ENCODE results near the gene FN1.

FN1 gene

GRCh38 chr2:215396595-215397313 is 39.1 kb downstream of the FN1 start:
- H3K4me1 ChIP-seq (ENCODE audit: control insufficient read depth in 1 of 2, insufficient read depth in 2 of 2, low read length in 2 of 2) = no peaks in the 10 kb centered on the region
- no peak overlapping the region for H3K4me3 ChIP-seq (ENCODE audit: low read depth in 1 of 2, low read length in 2 of 2)
- peaks cover 0 to 2% of the 10 kb centered on the region in 2 donors for H3K36me3 ChIP-seq (ENCODE audit: control insufficient read depth in 1 of 2, insufficient read depth in 2 of 2, low read length in 2 of 2)
- no peaks in the 10 kb centered on the region for H3K27me3 ChIP-seq (ENCODE audit: control insufficient read depth in 1 of 2, insufficient read depth in 2 of 2, low read length in 2 of 2)
- H3K9me3 ChIP-seq (ENCODE audit: control insufficient read depth in 1 of 2, low read length in 2 of 2) = no peaks in the 10 kb centered on the region
- H3K27ac ChIP-seq (ENCODE audit: low read depth, low read length) = no peak overlapping the region
- H3K9ac ChIP-seq (ENCODE audit: low read depth in 1 of 2, low read length in 2 of 2) = no peak overlapping the region

DNA sequence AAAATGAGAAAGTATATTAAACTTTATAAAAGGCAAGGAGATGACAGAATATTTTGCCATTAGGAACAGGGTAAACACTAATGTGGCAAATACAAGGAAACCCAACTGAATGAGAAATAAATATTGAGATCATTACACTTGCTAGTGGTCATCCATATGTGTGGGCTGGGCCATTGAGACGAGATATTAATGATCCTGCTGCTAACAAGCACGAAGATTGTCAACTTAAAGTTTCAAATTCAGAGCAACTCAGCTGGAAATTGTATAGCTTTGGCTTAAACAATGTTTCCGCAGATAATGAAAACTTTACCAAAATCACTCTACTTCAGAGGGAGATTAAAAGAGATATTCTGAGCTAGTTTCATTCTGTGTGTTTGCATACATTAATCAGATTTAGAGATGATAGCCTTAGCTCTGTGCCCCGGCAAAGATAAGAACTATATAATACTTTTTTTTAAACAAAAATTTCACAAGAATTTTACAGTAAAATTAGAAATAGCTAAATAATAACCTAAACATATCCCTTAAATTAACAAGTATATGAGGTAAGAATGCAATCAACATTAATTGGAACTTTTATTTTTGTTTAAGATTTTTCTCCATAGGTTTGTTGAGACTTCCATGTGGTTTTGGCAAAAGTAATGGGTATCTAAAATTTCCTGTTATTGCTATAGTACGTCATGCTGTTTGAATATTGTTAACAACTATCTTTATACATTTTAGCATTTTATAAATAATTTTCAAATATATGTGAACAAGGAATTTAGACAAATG is 40.0 kb downstream of the FN1 start:
- no peak overlapping the region for H3K27ac ChIP-seq (ENCODE audit: low read depth, low read length)
- H3K9me3 ChIP-seq (ENCODE audit: control insufficient read depth in 1 of 2, low read length in 2 of 2) = no peaks in the 10 kb centered on the region
- no peaks in the 10 kb centered on the region for H3K27me3 ChIP-seq (ENCODE audit: control insufficient read depth in 1 of 2, insufficient read depth in 2 of 2, low read length in 2 of 2)
- no peak overlapping the region for H3K9ac ChIP-seq (ENCODE audit: low read depth in 1 of 2, low read length in 2 of 2)
- no peaks in the 10 kb centered on the region for H3K4me1 ChIP-seq (ENCODE audit: control insufficient read depth in 1 of 2, insufficient read depth in 2 of 2, low read length in 2 of 2)
- H3K4me3 ChIP-seq (ENCODE audit: low read depth in 1 of 2, low read length in 2 of 2) = no peak overlapping the region
- H3K36me3 ChIP-seq (ENCODE audit: control insufficient read depth in 1 of 2, insufficient read depth in 2 of 2, low read length in 2 of 2) = peaks cover 0 to 2% of the 10 kb centered on the region in 2 donors

DNA sequence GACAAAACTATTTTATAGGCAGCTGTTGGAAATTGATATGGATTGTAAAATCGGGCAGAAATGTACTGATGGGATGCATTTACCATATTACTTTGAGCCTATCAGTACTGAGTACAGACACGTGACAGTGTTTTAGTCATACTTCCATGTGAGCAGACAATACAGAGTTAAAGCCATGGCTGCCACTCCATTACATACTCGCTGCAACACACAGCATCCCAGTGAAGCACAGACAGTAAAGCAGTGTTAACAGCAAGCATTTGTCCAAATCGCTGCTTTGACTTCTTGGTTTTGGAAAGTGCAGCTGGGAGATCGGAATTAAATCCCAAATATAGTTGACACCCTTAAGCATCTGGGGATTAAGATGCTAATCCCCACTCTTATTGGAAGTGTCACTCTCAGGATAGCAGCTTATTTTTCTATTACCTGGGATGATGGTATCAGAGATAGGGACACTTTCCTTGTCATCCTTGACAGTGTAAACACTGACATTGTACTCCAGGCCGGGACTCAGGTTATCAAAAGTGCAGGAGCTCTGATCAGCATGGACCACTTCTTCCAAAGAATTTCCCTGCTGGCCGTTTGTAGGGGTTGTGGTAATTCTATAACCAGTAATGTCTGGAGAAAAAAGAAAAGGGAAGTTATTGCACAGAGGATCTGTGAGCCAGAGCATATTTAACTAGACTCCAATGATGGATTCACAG is 41.6 kb downstream of the FN1 start:
- Histone ChIP-seq H3K9me3 (ENCODE audit: control insufficient read depth in 1 of 2, low read length in 2 of 2) (no peaks in the 10 kb centered on the region), H3K4me3 (ENCODE audit: low read depth in 1 of 2, low read length in 2 of 2) (no peak overlapping the region), H3K36me3 (ENCODE audit: control insufficient read depth in 1 of 2, insufficient read depth in 2 of 2, low read length in 2 of 2) (peaks cover 0 to 2% of the 10 kb centered on the region in 2 donors), H3K9ac (ENCODE audit: low read depth in 1 of 2, low read length in 2 of 2) (no peak overlapping the region), H3K27me3 (ENCODE audit: control insufficient read depth in 1 of 2, insufficient read depth in 2 of 2, low read length in 2 of 2) (no peaks in the 10 kb centered on the region), H3K27ac (ENCODE audit: low read depth, low read length) (no peak overlapping the region), H3K4me1 (ENCODE audit: control insufficient read depth in 1 of 2, insufficient read depth in 2 of 2, low read length in 2 of 2) (no peaks in the 10 kb centered on the region)

- Histone ChIP-seq H3K36me3 (ENCODE audit: control insufficient read depth in 1 of 2, insufficient read depth in 2 of 2, low read length in 2 of 2) (peaks cover 0 to 2% of the 10 kb centered on the region in 2 donors), H3K9ac (ENCODE audit: low read depth in 1 of 2, low read length in 2 of 2) (no peak overlapping the region), H3K27me3 (ENCODE audit: control insufficient read depth in 1 of 2, insufficient read depth in 2 of 2, low read length in 2 of 2) (no peaks in the 10 kb centered on the region), H3K4me1 (ENCODE audit: control insufficient read depth in 1 of 2, insufficient read depth in 2 of 2, low read length in 2 of 2) (no peaks in the 10 kb centered on the region), H3K4me3 (ENCODE audit: low read depth in 1 of 2, low read length in 2 of 2) (no peak overlapping the region), H3K27ac (ENCODE audit: low read depth, low read length) (no peak overlapping the region), H3K9me3 (ENCODE audit: control insufficient read depth in 1 of 2, low read length in 2 of 2) (no peaks in the 10 kb centered on the region)
Observed at GRCh38 chr2:215392687-215393270, 43.1 kb downstream of the FN1 start.

DNA sequence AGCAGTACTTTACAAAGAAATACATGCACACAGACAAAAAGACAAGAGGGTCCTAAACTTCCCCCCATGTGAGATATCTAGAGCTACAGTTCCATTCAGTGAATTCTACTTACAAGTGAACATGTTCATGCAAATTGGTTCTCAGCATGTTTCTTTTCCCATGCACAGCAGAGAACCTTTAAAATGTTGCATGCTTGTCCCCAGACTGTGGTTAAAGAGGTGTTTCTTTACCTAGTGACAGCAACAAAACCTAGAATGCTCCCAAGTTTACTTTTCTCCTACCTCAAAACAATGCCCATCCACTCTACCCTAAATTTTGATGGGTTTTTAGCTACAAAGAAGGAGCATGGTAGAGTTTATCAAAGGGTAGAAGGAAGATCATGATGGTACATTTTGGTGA is 43.7 kb downstream of the FN1 start:
- no peaks in the 10 kb centered on the region for H3K9me3 ChIP-seq (ENCODE audit: control insufficient read depth in 1 of 2, low read length in 2 of 2)
- no peak overlapping the region for H3K4me3 ChIP-seq (ENCODE audit: low read depth in 1 of 2, low read length in 2 of 2)
- H3K36me3 ChIP-seq (ENCODE audit: control insufficient read depth in 1 of 2, insufficient read depth in 2 of 2, low read length in 2 of 2) = peaks cover 0 to 2% of the 10 kb centered on the region in 2 donors
- no peaks in the 10 kb centered on the region for H3K27me3 ChIP-seq (ENCODE audit: control insufficient read depth in 1 of 2, insufficient read depth in 2 of 2, low read length in 2 of 2)
- H3K9ac ChIP-seq (ENCODE audit: low read depth in 1 of 2, low read length in 2 of 2) = no peak overlapping the region
- H3K4me1 ChIP-seq (ENCODE audit: control insufficient read depth in 1 of 2, insufficient read depth in 2 of 2, low read length in 2 of 2) = no peaks in the 10 kb centered on the region
- no peak overlapping the region for H3K27ac ChIP-seq (ENCODE audit: low read depth, low read length)

DNA sequence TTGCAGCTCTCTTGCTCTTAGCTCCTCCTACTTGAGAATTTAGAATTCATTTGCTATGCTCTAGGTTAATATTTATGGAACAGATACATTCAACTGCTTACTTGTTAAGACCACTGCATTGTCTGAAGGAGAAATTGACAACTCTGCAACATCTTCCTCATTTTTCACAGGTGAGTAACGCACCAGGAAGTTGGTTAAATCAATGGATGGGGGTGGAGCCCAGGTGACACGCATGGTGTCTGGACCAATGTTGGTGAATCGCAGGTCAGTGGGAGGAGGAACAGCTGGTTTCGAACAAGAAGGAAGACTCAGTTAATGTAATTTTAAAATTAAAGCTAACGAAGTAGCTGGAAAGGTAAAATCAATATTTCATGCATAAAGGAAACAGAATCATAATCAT is 44.3 kb downstream of the FN1 start:
- Histone ChIP-seq H3K9me3 (ENCODE audit: control insufficient read depth in 1 of 2, low read length in 2 of 2) (no peaks in the 10 kb centered on the region), H3K9ac (ENCODE audit: low read depth in 1 of 2, low read length in 2 of 2) (no peak overlapping the region), H3K36me3 (ENCODE audit: control insufficient read depth in 1 of 2, insufficient read depth in 2 of 2, low read length in 2 of 2) (peaks cover 0 to 6% of the 10 kb centered on the region in 2 donors), H3K4me3 (ENCODE audit: low read depth in 1 of 2, low read length in 2 of 2) (no peak overlapping the region), H3K27me3 (ENCODE audit: control insufficient read depth in 1 of 2, insufficient read depth in 2 of 2, low read length in 2 of 2) (no peaks in the 10 kb centered on the region), H3K27ac (ENCODE audit: low read depth, low read length) (no peak overlapping the region), H3K4me1 (ENCODE audit: control insufficient read depth in 1 of 2, insufficient read depth in 2 of 2, low read length in 2 of 2) (no peaks in the 10 kb centered on the region)

- no peaks in the 10 kb centered on the region for H3K27me3 ChIP-seq (ENCODE audit: control insufficient read depth in 1 of 2, insufficient read depth in 2 of 2, low read length in 2 of 2)
- no peak overlapping the region for H3K27ac ChIP-seq (ENCODE audit: low read depth, low read length)
- H3K4me1 ChIP-seq (ENCODE audit: control insufficient read depth in 1 of 2, insufficient read depth in 2 of 2, low read length in 2 of 2) = no peaks in the 10 kb centered on the region
- no peaks in the 10 kb centered on the region for H3K9me3 ChIP-seq (ENCODE audit: control insufficient read depth in 1 of 2, low read length in 2 of 2)
- H3K9ac ChIP-seq (ENCODE audit: low read depth in 1 of 2, low read length in 2 of 2) = no peak overlapping the region
- no peak overlapping the region for H3K4me3 ChIP-seq (ENCODE audit: low read depth in 1 of 2, low read length in 2 of 2)
- peaks cover 0 to 7% of the 10 kb centered on the region in 2 donors for H3K36me3 ChIP-seq (ENCODE audit: control insufficient read depth in 1 of 2, insufficient read depth in 2 of 2, low read length in 2 of 2)
Observed at GRCh38 chr2:215390550-215390913, 45.3 kb downstream of the FN1 start.

DNA sequence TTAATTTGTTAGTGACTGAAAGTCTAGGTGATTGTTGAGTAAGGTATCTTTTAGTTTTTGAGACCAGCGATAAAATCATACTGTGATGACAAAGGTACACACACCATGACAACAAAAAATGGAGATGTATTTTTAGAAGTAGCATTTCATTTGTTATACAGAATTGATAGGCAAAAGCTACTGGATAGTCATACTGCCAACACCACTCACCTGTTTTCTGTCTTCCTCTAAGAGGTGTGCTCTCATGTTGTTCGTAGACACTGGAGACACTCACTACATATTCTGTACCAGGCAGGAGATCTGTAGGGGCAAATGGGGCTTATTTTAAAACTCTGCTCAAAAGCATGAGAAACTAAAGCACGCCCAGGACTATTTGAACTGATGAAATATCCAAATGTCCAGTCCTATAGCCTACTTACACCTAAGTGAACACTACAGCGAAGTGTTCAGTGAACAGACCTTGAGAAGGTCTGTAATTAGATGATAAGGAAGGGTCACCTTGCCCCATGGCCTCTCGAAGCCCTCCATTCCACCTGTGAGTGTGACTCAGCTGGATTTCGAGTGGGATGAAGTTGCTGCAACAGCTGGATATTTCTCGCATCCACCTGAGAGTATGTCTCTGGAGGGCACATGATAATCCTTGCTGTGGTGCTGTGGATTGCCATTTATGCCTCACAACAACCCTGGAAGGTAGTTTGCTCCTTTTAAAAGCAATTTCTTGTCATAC is 47.7 kb downstream of the FN1 start:
- H3K4me1 ChIP-seq (ENCODE audit: control insufficient read depth in 1 of 2, insufficient read depth in 2 of 2, low read length in 2 of 2) = no peaks in the 10 kb centered on the region
- H3K36me3 ChIP-seq (ENCODE audit: control insufficient read depth in 1 of 2, insufficient read depth in 2 of 2, low read length in 2 of 2) = peaks cover 0 to 4% of the 10 kb centered on the region in 2 donors
- no peak overlapping the region for H3K9ac ChIP-seq (ENCODE audit: low read depth in 1 of 2, low read length in 2 of 2)
- H3K9me3 ChIP-seq (ENCODE audit: control insufficient read depth in 1 of 2, low read length in 2 of 2) = no peaks in the 10 kb centered on the region
- H3K4me3 ChIP-seq (ENCODE audit: low read depth in 1 of 2, low read length in 2 of 2) = no peak overlapping the region
- no peak overlapping the region for H3K27ac ChIP-seq (ENCODE audit: low read depth, low read length)
- H3K27me3 ChIP-seq (ENCODE audit: control insufficient read depth in 1 of 2, insufficient read depth in 2 of 2, low read length in 2 of 2) = no peaks in the 10 kb centered on the region

GRCh38 chr2:215386566-215386965 is 49.3 kb downstream of the FN1 start:
- Histone ChIP-seq H3K27ac (ENCODE audit: low read depth, low read length) (no peak overlapping the region), H3K27me3 (ENCODE audit: control insufficient read depth in 1 of 2, insufficient read depth in 2 of 2, low read length in 2 of 2) (no peaks in the 10 kb centered on the region), H3K9me3 (ENCODE audit: control insufficient read depth in 1 of 2, low read length in 2 of 2) (no peaks in the 10 kb centered on the region), H3K36me3 (ENCODE audit: control insufficient read depth in 1 of 2, insufficient read depth in 2 of 2, low read length in 2 of 2) (peaks cover 0 to 4% of the 10 kb centered on the region in 2 donors), H3K9ac (ENCODE audit: low read depth in 1 of 2, low read length in 2 of 2) (no peak overlapping the region), H3K4me1 (ENCODE audit: control insufficient read depth in 1 of 2, insufficient read depth in 2 of 2, low read length in 2 of 2) (no peaks in the 10 kb centered on the region), H3K4me3 (ENCODE audit: low read depth in 1 of 2, low read length in 2 of 2) (no peak overlapping the region)
